GM18520 (cell line): ENCODE results near the gene DDIAS.
"Not testable (repeated sequence)": the region's sequence is repeated elsewhere in the genome, so short reads cannot be mapped to it uniquely, and the experiment has no call there.

ENCODE experiments used
- ATAC-seq: cut with Tn5 transposase; IDR thresholded peaks from one replicate; pipeline ENCODE4 v1.9.1; 2021; ENCODE audit not compliant: unreplicated experiment

The DDIAS gene

DNA sequence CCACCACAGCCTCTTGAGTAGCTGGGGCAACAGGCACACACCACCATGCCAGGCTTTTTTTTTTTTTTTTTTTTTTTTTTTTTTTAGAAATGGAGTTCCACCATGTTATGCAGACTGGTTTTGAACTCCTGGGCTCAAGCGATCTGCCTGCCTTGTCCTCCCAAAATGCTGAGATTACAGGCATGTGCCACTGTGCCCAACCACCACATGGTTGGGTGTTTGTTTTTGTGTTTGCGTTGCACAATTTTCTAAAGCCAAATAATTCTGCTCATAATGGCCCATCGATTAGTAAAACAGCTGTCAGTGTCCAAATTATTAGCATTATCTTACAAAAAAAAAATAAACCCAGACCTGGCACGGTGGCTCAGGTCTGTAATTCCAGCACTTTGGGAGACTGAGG, 65.8 kb downstream of the DDIAS start:
- no peak for ATAC-seq

DNA sequence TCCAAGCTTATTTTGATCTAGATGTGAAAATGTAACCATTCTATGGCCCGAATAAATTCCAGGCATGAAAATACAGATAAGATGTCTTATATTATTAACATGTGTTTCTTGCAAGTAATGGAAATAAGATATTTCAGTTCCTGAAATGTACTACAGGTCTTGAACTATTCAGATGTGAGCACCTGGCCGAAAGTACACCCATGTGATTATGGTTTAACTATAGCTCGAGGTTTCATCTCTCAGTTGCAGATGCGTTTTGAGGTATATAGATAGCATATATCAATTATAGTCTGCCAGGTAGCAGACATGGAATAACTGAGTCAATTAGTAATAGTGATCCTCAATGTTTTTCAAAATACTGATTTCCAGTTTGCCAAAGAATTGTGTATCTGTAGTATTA, 68.3 kb downstream of the DDIAS start:
- peak; percentile 93 for ATAC-seq

- ATAC-seq: not testable (repeated sequence)
Observed at GRCh38 chr11:82970507-82971083, 69.1 kb downstream of the DDIAS start.

- not testable (repeated sequence) for ATAC-seq
Observed at GRCh38 chr11:82971519-82971946, 70.0 kb downstream of the DDIAS start.

DNA sequence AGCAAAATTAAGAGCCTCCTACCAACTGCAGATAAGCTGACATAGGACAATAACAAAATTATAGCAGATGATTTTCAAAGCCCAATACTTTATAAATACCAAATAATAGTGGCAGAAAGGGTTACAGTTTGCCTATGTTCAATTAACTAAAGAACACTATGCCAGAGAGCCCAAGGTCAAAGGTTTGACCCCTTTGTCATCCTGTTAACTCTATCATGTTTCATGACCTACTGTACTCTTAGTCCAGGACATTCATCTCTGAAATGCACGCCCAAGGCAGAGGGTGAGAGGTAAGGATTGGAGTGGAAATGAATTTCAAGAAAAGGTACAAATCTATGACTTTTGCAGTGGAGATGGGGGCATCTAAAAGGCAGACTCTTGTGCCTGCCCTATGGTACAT, 70.6 kb downstream of the DDIAS start:
- no peak for ATAC-seq

DNA sequence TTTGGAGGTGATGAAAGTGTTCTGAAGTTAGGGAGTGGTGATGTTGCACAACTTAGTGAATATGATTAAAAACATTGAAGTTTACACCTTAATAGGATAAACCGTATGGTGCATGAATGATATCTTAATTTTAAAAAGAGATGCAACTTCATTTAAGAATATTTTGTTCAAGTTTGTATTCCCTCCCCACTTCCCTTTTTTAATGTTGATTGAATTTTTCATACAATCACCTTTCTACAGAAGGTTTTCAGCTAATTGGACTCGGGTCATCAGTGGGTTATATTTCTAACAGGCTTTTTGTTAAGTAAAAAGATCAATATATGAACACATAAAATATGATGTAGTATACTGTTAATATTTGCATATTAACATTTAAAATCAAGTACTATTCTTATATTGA, 72.6 kb downstream of the DDIAS start:
- ATAC-seq: no peak

- no peak for ATAC-seq
Observed at GRCh38 chr11:82974851-82975250, 73.3 kb downstream of the DDIAS start.

GRCh38 chr11:82975882-82976281, 74.3 kb downstream of the DDIAS start:
- ATAC-seq: no peak

- no peak for ATAC-seq
Observed at GRCh38 chr11:82976786-82977185, 75.2 kb downstream of the DDIAS start.

- ATAC-seq: peak; percentile 56
Observed at GRCh38 chr11:82978422-82979099, 77.0 kb downstream of the DDIAS start.

- no peak for ATAC-seq
Observed at GRCh38 chr11:82979824-82980223, 78.3 kb downstream of the DDIAS start.

DNA sequence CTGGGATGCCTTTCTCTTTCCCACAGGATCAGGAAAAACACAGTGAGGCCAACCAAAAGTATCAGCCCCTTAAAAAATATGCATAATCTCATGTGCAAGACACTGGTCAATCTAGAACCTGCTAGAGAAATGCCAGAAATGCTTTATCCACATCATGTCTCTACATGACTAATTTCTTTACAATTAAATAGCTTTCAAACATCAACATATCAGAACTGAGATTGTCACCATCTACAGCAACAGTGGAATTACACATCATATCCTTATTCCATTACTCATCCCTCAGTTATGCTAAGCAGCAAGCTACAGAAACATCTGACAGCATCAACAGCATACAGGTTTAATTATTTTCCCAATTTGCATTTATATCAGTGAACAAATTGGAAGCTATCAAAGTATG, 78.8 kb downstream of the DDIAS start:
- ATAC-seq: no peak

GRCh38 chr11:82980947-82981346, 79.4 kb downstream of the DDIAS start:
- no peak for ATAC-seq

- ATAC-seq: no peak
Observed at GRCh38 chr11:82981852-82982251, 80.3 kb downstream of the DDIAS start.
